ENCODE results near the gene DHRS7B.

DHRS7B gene

DNA sequence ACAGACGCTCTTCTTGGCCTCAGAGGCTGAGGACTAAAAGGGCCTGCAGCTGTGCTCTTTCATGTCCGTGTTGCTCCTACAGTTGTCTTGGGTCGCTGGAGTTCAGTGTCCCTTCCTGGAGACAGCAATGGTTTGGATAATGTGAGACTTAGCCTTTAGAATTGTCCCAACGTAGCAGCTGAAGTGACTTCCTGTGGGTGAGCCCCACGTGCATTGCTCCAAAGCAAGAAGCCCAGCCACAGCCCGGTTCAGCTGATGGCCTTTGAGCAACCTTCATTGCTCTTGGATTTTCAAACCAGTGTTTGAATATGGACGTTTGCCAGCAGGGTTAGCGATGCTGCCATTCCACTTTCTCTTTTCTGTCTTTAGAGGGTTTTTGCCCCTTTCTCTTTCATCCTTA, 67.5 kb downstream of the DHRS7B start:
- no peak for DNase-seq
- peaks cover 5% of the 10 kb centered on the region for H3K27me3 Mint-ChIP-seq (ENCODE audit: low read depth, poor library complexity)
- H3K36me3 Mint-ChIP-seq (ENCODE audit: low read depth): peaks cover 84% of the 10 kb centered on the region
- H3K27ac Mint-ChIP-seq: peak overlapping the region; percentile 88
- H3K9me3 Mint-ChIP-seq: no peaks in the 10 kb centered on the region
- TF ChIP-seq, protein P1, sequence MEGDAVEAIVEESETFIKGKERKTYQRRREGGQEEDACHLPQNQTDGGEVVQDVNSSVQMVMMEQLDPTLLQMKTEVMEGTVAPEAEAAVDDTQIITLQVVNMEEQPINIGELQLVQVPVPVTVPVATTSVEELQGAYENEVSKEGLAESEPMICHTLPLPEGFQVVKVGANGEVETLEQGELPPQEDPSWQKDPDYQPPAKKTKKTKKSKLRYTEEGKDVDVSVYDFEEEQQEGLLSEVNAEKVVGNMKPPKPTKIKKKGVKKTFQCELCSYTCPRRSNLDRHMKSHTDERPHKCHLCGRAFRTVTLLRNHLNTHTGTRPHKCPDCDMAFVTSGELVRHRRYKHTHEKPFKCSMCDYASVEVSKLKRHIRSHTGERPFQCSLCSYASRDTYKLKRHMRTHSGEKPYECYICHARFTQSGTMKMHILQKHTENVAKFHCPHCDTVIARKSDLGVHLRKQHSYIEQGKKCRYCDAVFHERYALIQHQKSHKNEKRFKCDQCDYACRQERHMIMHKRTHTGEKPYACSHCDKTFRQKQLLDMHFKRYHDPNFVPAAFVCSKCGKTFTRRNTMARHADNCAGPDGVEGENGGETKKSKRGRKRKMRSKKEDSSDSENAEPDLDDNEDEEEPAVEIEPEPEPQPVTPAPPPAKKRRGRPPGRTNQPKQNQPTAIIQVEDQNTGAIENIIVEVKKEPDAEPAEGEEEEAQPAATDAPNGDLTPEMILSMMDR (IDR thresholded peaks at IDR 0.05): no peak
- no peak overlapping the region for H3K4me3 Mint-ChIP-seq
- no peaks in the 10 kb centered on the region for H3K4me1 Mint-ChIP-seq

DNA sequence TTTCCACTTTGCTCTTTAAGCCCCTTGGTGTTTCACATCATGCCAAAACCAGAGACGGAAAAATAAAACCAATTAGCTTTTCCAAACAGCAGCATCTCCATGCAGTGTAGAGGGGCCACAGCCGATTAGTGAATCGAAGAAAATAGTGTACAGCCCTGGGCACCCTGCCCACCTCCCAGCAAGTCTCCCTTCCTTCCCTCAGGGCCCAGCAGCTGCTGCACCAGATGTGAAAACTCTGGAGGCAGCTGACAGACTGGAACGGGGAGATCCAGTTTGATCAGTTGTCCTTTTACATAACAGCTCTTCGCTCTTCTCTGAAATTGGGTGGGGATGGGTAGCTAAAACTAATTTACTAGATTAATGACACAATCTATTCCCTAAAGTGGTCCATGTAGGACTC, 67.9 kb downstream of the DHRS7B start:
- Mint-ChIP-seq H3K4me3 (no peak overlapping the region), H3K36me3 (ENCODE audit: low read depth) (peaks cover 80% of the 10 kb centered on the region), H3K4me1 (no peaks in the 10 kb centered on the region), H3K27me3 (ENCODE audit: low read depth, poor library complexity) (peaks cover 5% of the 10 kb centered on the region), H3K9me3 (no peaks in the 10 kb centered on the region), H3K27ac (peak overlapping the region; percentile 88)
- TF ChIP-seq, protein P1 (IDR thresholded peaks at IDR 0.05): no peak
- no peak for DNase-seq

DNA sequence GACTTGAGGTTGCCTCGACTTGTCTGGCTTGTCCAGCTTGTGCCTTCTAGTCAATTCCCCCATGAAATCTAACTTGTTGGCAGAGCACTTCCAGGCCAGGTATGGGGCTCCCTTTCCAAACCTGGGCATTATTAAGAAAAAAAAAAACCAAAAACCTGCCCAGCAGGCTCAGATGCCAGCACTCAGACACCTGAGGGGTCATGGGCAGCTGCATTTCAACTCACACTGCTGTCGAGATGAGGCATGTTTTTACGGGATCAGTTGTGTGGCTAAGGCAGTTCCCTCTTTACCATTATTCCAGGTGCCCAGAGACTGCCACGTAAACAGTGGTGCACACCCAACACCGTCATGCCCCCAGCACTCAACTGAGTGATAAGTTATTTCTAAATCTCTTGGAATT, 69.4 kb downstream of the DHRS7B start:
- Mint-ChIP-seq H3K4me3 (no peak overlapping the region), H3K27me3 (ENCODE audit: low read depth, poor library complexity) (peaks cover 5% of the 10 kb centered on the region)

DNA sequence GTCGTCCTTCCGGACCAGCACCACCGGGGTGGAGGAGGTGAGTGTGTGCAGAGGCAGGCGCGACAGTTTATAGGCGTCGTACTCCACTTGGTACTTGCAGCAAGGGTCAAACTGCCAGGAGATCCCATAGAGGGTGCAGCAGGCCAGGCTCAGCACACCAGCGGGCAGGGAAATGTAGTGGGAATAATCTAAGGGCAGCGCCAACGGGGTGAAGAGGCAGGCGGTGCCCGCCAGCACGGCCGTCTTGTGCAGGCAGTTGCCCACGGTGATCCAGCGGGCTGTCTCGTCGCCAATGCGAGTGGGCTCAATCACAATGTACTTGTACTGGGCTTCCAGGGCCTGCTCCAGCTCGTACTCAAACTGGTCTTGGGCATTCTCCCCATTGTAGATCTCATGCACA, 71.6 kb downstream of the DHRS7B start:
- H3K9me3 Mint-ChIP-seq: no peaks in the 10 kb centered on the region
- H3K36me3 Mint-ChIP-seq (ENCODE audit: low read depth): peaks cover 45% of the 10 kb centered on the region
- TF ChIP-seq, protein P1 (IDR thresholded peaks at IDR 0.05): no peak
- no peak for DNase-seq
- H3K27ac Mint-ChIP-seq: peak overlapping the region; percentile 81
- H3K27me3 Mint-ChIP-seq (ENCODE audit: low read depth, poor library complexity): peaks cover 3% of the 10 kb centered on the region
- peaks cover 18% of the 10 kb centered on the region for H3K4me1 Mint-ChIP-seq
- no peak overlapping the region for H3K4me3 Mint-ChIP-seq

More for the DNA sequence above, 69.4 kb downstream of the DHRS7B start:
- peaks cover 68% of the 10 kb centered on the region for H3K36me3 Mint-ChIP-seq (ENCODE audit: low read depth)
- H3K27ac Mint-ChIP-seq: no peak overlapping the region
- H3K9me3 Mint-ChIP-seq: no peaks in the 10 kb centered on the region
- peaks cover 13% of the 10 kb centered on the region for H3K4me1 Mint-ChIP-seq
- no peak for DNase-seq
- TF ChIP-seq, protein P1 (IDR thresholded peaks at IDR 0.05): no peak

DNA sequence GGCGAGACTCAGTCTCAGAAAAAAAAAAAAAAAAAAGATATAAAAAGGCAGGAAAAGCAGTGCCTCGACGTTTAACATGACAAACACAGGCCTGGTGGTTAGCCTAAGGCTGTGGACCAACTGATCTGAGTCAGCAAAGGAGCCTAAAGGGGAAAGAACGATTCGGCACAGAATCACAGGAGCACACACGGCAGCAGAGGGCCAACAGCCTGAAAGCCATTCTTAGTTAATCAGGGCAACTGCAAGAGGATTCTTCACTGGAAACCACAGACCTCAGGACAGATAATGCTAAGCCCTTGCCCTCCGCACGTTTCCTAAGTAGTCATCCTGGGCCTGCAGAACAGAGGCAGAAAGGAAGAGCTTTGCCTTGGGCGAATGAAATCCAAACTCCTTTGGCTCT, 72.5 kb downstream of the DHRS7B start:
- no peak overlapping the region for H3K4me3 Mint-ChIP-seq
- peaks cover 36% of the 10 kb centered on the region for H3K36me3 Mint-ChIP-seq (ENCODE audit: low read depth)

DNA sequence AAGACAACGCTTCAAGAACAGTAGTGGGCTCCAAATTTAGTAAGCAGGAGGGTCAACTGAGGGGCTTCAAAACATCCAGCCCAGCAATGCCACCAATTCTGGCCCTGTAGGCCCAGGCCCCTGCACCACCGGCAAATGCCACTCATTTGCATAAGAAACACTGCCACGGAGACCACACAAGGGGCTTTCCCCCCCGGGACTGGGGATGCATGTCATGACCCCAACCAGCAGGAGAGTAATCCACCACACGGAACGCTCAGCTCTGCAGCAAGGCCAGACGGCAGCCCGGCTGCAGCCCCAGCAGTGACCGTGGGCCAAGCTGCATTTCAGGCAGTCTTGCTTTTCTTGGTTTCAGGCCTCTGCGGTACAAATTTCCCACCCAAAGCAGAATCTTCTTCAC, 73.1 kb downstream of the DHRS7B start:
- Mint-ChIP-seq H3K27me3 (ENCODE audit: low read depth, poor library complexity) (peaks cover 2% of the 10 kb centered on the region), H3K36me3 (ENCODE audit: low read depth) (peaks cover 31% of the 10 kb centered on the region), H3K4me3 (no peak overlapping the region), H3K9me3 (no peaks in the 10 kb centered on the region), H3K27ac (peak overlapping the region; percentile 80), H3K4me1 (peaks cover 29% of the 10 kb centered on the region)
- peak; percentile 30 for DNase-seq
- TF ChIP-seq, protein P1 (IDR thresholded peaks at IDR 0.05): no peak

More for the DNA sequence above, 72.5 kb downstream of the DHRS7B start:
- Mint-ChIP-seq H3K4me1 (peaks cover 23% of the 10 kb centered on the region), H3K27me3 (ENCODE audit: low read depth, poor library complexity) (peaks cover 2% of the 10 kb centered on the region), H3K27ac (peak overlapping the region; percentile 84), H3K9me3 (no peaks in the 10 kb centered on the region)
- no peak for DNase-seq
- TF ChIP-seq, protein P1 (IDR thresholded peaks at IDR 0.05): no peak
